SK-N-SH (cell line): ENCODE measurements around the gene FARSB. TPM values are rescaled to one million over a fixed set of nuclear protein-coding genes. Genes with fewer than 3 reads are reported as not detected.

Experiments
- CTCF ChIA-PET: fragments of 300-600, 350-600 bp; formaldehyde crosslinking; extraction: SDS; loops from one replicate; lab custom pipeline; 2021; lab: Yijun Ruan, JAX
- POLR2A ChIA-PET: fragments of 350-600 bp; sonication (Branson Sonifier 250); formaldehyde crosslinking; extraction: SDS; loops from one replicate; lab custom pipeline; 2020; ENCODE audit warnings: antibody characterized with exemption, inconsistent platforms; lab: Yijun Ruan, JAX
- DNase-seq: peaks from one replicate; pipeline ENCODE4 v3.0.0; 2012
- H2AFZ ChIP-seq: fragments of 200-600 bp; sonication (generic); 2 replicates; pipeline ENCODE4 v1.8.1; 2016; ENCODE audit warnings: antibody characterized with exemption, mild to moderate bottlenecking, low read depth
- H3F3A ChIP-seq: fragments of 200-600 bp; sonication (generic); replicated peaks from 2 replicates; pipeline ENCODE3; 2016; ENCODE audit warnings: antibody characterized with exemption, mild to moderate bottlenecking; ENCODE audit not compliant: insufficient read depth
- H3K27ac ChIP-seq, 2 experiments: fragments of 200-500 bp in 1 of 2; fragments of 200-600 bp in 1 of 2; sonication (Bioruptor generic) in 1 of 2; sonication (generic), shearing (Covaris generic) in 1 of 2; 2 replicates each; pipeline versions ENCODE4 v1.5.1 to v1.6.1; 2014 to 2016; ENCODE audit warnings: low read depth in 2 of 2, inconsistent platforms in 1 of 2, low read length in 1 of 2, mild to moderate bottlenecking in 1 of 2, mixed read lengths in 1 of 2
- H3K27me3 ChIP-seq: fragments of 200-600 bp; sonication (generic), shearing (Covaris generic); 2 replicates; pipeline ENCODE4 v1.6.1; 2016; ENCODE audit warnings: mixed run types; ENCODE audit not compliant: insufficient read depth
- H3K36me3 ChIP-seq, 2 experiments: fragments of 200-500 bp in 1 of 2; fragments of 200-600 bp in 1 of 2; sonication (Bioruptor generic) in 1 of 2; sonication (generic) in 1 of 2; replicated peaks in 1 of 2; 2 replicates each; pipeline versions ENCODE3 to v1.5.1; 2014 to 2016; ENCODE audit warnings: low read length in 1 of 2, mild to moderate bottlenecking in 1 of 2; ENCODE audit not compliant: insufficient read depth in 2 of 2, control insufficient read depth in 1 of 2
- H3K4me1 ChIP-seq, 2 experiments: fragments of 200-500 bp in 1 of 2; fragments of 200-600 bp in 1 of 2; sonication (Bioruptor generic) in 1 of 2; sonication (generic), shearing (Covaris generic) in 1 of 2; 2 replicates each; pipeline versions ENCODE4 v1.5.1 to v1.6.1; 2014 to 2016; ENCODE audit warnings: low read depth in 1 of 2, low read length in 1 of 2, mixed run types in 1 of 2; ENCODE audit not compliant: insufficient read depth in 2 of 2, control insufficient read depth in 1 of 2
- H3K4me2 ChIP-seq: fragments of 200-600 bp; sonication (generic), shearing (Covaris generic); 2 replicates; pipeline ENCODE4 v1.6.1; 2017; ENCODE audit warnings: mixed run types
- H3K4me3 ChIP-seq, 2 experiments: fragments of 200-500 bp in 1 of 2; fragments of 200-600 bp in 1 of 2; sonication (Bioruptor generic) in 1 of 2; sonication (generic), shearing (Covaris generic) in 1 of 2; 2 replicates each; pipeline versions ENCODE4 v1.5.1 to v1.8.1; 2014 to 2016; ENCODE audit warnings: low read depth in 2 of 2, inconsistent platforms in 1 of 2, low read length in 1 of 2, mild to moderate bottlenecking in 1 of 2, mixed read lengths in 1 of 2, moderate library complexity in 1 of 2
- H3K79me2 ChIP-seq: fragments of 200-600 bp; sonication (generic); 2 replicates; pipeline ENCODE4 v1.8.1; 2017; ENCODE audit warnings: mild to moderate bottlenecking; ENCODE audit not compliant: insufficient read depth
- H3K9ac ChIP-seq: fragments of 200-600 bp; sonication (generic); 2 replicates; pipeline ENCODE4 v1.6.1; 2017; ENCODE audit warnings: mixed run types
- H3K9me2 ChIP-seq: fragments of 200-600 bp; sonication (generic); 2 replicates; pipeline ENCODE4 v1.6.1; 2017; ENCODE audit warnings: mixed run types
- H3K9me3 ChIP-seq: fragments of 200-600 bp; sonication (generic); 2 replicates; pipeline ENCODE4 v1.6.1; 2017; ENCODE audit warnings: mixed run types, mild to moderate bottlenecking, moderate library complexity
- H4K20me1 ChIP-seq: fragments of 200-600 bp; sonication (generic); 2 replicates; pipeline ENCODE4 v1.6.1; 2017; ENCODE audit warnings: mild to moderate bottlenecking, mixed run types; ENCODE audit not compliant: insufficient read depth
- CTCF ChIP-seq: fragments of 200-600 bp; sonication (generic); IDR thresholded peaks from 2 replicates; pipeline ENCODE4 v1.6.1; 2017; ENCODE audit warnings: antibody characterized with exemption, mild to moderate bottlenecking, moderate library complexity
- ELF1 ChIP-seq: IDR thresholded peaks from 2 replicates; pipeline ENCODE4 v1.4.0; 2012
- EP300 ChIP-seq, 2 experiments: IDR thresholded peaks; 2 replicates each; pipeline versions ENCODE4 v1.4.0 to v1.6.1; 2012; ENCODE audit warnings: borderline replicate concordance in 1 of 2, low read depth in 1 of 2, low read length in 1 of 2
- FOSL2 ChIP-seq: IDR thresholded peaks from 2 replicates; pipeline ENCODE4 v1.4.0; 2012; ENCODE audit warnings: low read depth, mild to moderate bottlenecking, moderate library complexity, borderline replicate concordance
- FOXJ3 ChIP-seq: sonication (generic); formaldehyde crosslinking; IDR thresholded peaks from 2 replicates; pipeline ENCODE4 v1.5.1; 2020; ENCODE audit warnings: mild to moderate bottlenecking, missing genetic modification reagents
- GABPA ChIP-seq: IDR thresholded peaks from 2 replicates; pipeline ENCODE4 v1.4.0; 2012; ENCODE audit warnings: low read depth, mild to moderate bottlenecking
- JUND ChIP-seq: IDR thresholded peaks from 2 replicates; pipeline ENCODE4 v1.4.0; 2012
- MEF2A ChIP-seq: IDR thresholded peaks from 2 replicates; pipeline ENCODE4 v1.4.0; 2012; ENCODE audit warnings: low read depth, borderline replicate concordance
- MXI1 ChIP-seq: IDR thresholded peaks from 2 replicates; pipeline ENCODE4 v1.6.1; 2012; ENCODE audit warnings: mild to moderate bottlenecking, low read depth, low read length, improper control_type of control experiment
- NFIC ChIP-seq: IDR thresholded peaks from 2 replicates; pipeline ENCODE4 v1.4.0; 2012; ENCODE audit warnings: borderline replicate concordance
- NRF1 ChIP-seq: IDR thresholded peaks from 2 replicates; pipeline ENCODE4 v1.6.1; 2012; ENCODE audit warnings: low read depth, mild to moderate bottlenecking, low read length
- POLR2AphosphoS5 ChIP-seq: IDR thresholded peaks from 2 replicates; pipeline ENCODE4 v1.6.1; 2012; ENCODE audit warnings: low read depth, low read length
- RAD21 ChIP-seq: IDR thresholded peaks from 2 replicates; pipeline ENCODE4 v1.6.1; 2012; ENCODE audit warnings: mild to moderate bottlenecking, low read length
- RCOR1 ChIP-seq: fragments of 150-350 bp; IDR thresholded peaks from 2 replicates; pipeline ENCODE4 v1.6.1; 2017; ENCODE audit warnings: antibody characterized with exemption, low read length
- SIN3A ChIP-seq: IDR thresholded peaks from 2 replicates; pipeline ENCODE4 v1.6.1; 2012; ENCODE audit warnings: low read depth, mild to moderate bottlenecking, low read length, moderate library complexity, borderline replicate concordance
- TAF1 ChIP-seq: IDR thresholded peaks from 2 replicates; pipeline ENCODE4 v1.6.1; 2012; ENCODE audit warnings: low read depth, mild to moderate bottlenecking, low read length, moderate library complexity, borderline replicate concordance
- TCF12 ChIP-seq: IDR thresholded peaks from 2 replicates; pipeline ENCODE4 v1.4.0; 2012
- TEAD4 ChIP-seq: IDR thresholded peaks from 2 replicates; pipeline ENCODE4 v1.4.0; 2012; ENCODE audit warnings: mild to moderate bottlenecking, borderline replicate concordance; ENCODE audit not compliant: insufficient read depth
- USF2 ChIP-seq: fragments of 150-350 bp; IDR thresholded peaks from 2 replicates; pipeline ENCODE4 v1.6.1; 2017; ENCODE audit warnings: antibody characterized with exemption, low read length, low read depth, borderline replicate concordance
- WGBS: methylation state at CpG from one replicate; pipeline ENCODE4 v1.1.6; 2017; ENCODE audit warnings: low lambda C conversion rate; 5-methylcytosine and 5-hydroxymethylcytosine counted together
- polyA plus RNA-seq, 3 experiments: library from polyadenylated mRNA; depleted of rRNA; stranded (reverse); fragments of >200 nt; gene quantifications; 2 replicates each; pipeline ENCODE4 v1.2.3, GENCODE V29; 2012

The FARSB gene
- polyA plus RNA-seq, 1 of the 3 experiments (the other 2 are of a cell fraction), result 15.4 TPM

- Histone ChIP-seq H3K79me2 (no peaks in the 10 kb centered on the region), H3K36me3 (peaks cover 23 to 29% of the 10 kb centered on the region in 2 experiments), H4K20me1 (no peaks in the 10 kb centered on the region), H3K4me2 (no peak overlapping the region), H2AFZ (no peak overlapping the region), H3K9me3 (no peaks in the 10 kb centered on the region)
- no peak for DNase-seq
- CTCF ChIA-PET, result interaction anchor here (1.7 kb wide), 1 partner anchor 290 kb away, joined by 4 read pairs; no protein-coding TSS in a partner anchor
- TF ChIP-seq ELF1 (no peak), RCOR1 (no peak), MEF2A (no peak), CTCF (no peak), JUND (no peak), EP300 (IDR thresholded peaks at IDR 0.05; ENCODE audit: borderline replicate concordance in 1 of 2, low read depth in 1 of 2, low read length in 1 of 2) (no peak), GABPA (no peak), MXI1 (no peak), SIN3A (no peak), POLR2AphosphoS5 (no peak), USF2 (no peak), NFIC (no peak), FOSL2 (no peak)
- TF ChIP-seq, all 33 proteins: peak for 0
- H3K4me3 ChIP-seq, result no peak overlapping the region
- 69% methylated on average over 4 of the region's 4 CpGs for WGBS
- peaks cover 3% of the 10 kb centered on the region for H3F3A ChIP-seq
- H3K27me3 ChIP-seq, result no peaks in the 10 kb centered on the region
- H3K27ac ChIP-seq, result no peak overlapping the region
- peaks cover 0 to 22% of the 10 kb centered on the region in 2 experiments; a peak in 2 of 4 replicates for H3K4me1 ChIP-seq
- no peak overlapping the region for H3K9ac ChIP-seq
- no peaks in the 10 kb centered on the region for H3K9me2 ChIP-seq
- POLR2A ChIA-PET, result no interaction called here
Observed at GRCh38 chr2:222608081-222608480, 47.8 kb downstream of the FARSB start.

- WGBS, result 100% methylated on average over 3 of the region's 3 CpGs
- no peak overlapping the region for H2AFZ ChIP-seq
- TF ChIP-seq EP300 (IDR thresholded peaks at IDR 0.05; ENCODE audit: borderline replicate concordance in 1 of 2, low read depth in 1 of 2, low read length in 1 of 2), result no peak
- TF ChIP-seq SIN3A, result no peak
- no peak for TF ChIP-seq CTCF
- TF ChIP-seq TEAD4, result no peak
- no peak for TF ChIP-seq RCOR1
- no peak for TF ChIP-seq TAF1
- TF ChIP-seq TCF12, result no peak
- TF ChIP-seq NRF1, result no peak
- no peak for TF ChIP-seq RAD21
- TF ChIP-seq MXI1, result no peak
- no peak for TF ChIP-seq JUND
- TF ChIP-seq FOXJ3, result no peak
Observed at GRCh38 chr2:222606306-222606705, 49.6 kb downstream of the FARSB start.

More at GRCh38 chr2:222606306-222606705, 49.6 kb downstream of the FARSB start:
- H3K4me3 ChIP-seq, result no peak overlapping the region
- DNase-seq, result no peak
- H3K9me2 ChIP-seq, result no peaks in the 10 kb centered on the region
- peaks cover 3% of the 10 kb centered on the region for H3F3A ChIP-seq
- H3K4me2 ChIP-seq, result no peak overlapping the region
- no peaks in the 10 kb centered on the region for H3K27me3 ChIP-seq
- no peak overlapping the region; a peak in 1 of 4 replicates for H3K27ac ChIP-seq
- CTCF ChIA-PET, result interaction anchor here (0.9 to 2.2 kb wide), 6 partner anchors 9 to 292 kb away, joined by 3 to 13 read pairs (median 4); no protein-coding TSS in a partner anchor
- H4K20me1 ChIP-seq, result no peaks in the 10 kb centered on the region
- no peak overlapping the region for H3K9ac ChIP-seq
- POLR2A ChIA-PET, result no interaction called here
- peaks cover 0 to 22% of the 10 kb centered on the region in 2 experiments; a peak in 2 of 4 replicates for H3K4me1 ChIP-seq
- peaks cover 15 to 20% of the 10 kb centered on the region in 2 experiments for H3K36me3 ChIP-seq
- no peaks in the 10 kb centered on the region for H3K9me3 ChIP-seq
- no peaks in the 10 kb centered on the region for H3K79me2 ChIP-seq
